ENCODE results near the gene PIP5K1A. TPM values are rescaled to one million over a fixed set of nuclear protein-coding genes. Genes with fewer than 3 reads are reported as not detected.

Gene PIP5K1A
- total and polyA plus RNA-seq, 9 of the 15 experiments (the other 6 are each of a cell fraction or from before 2014, with no cell fraction given): 1.9 to 42.4 (median 18.8) TPM

GRCh38 chr1:151158751-151159251 is 39.6 kb upstream of the PIP5K1A start:
- Histone ChIP-seq H3K9ac (ENCODE audit: insufficient read depth in 1 of 2, low read depth in 2 of 2, low read length in 2 of 2) (peak overlapping the region in 1 of 2 experiments; percentile 37; a peak in 2 of 4 replicates), H3K79me2 (ENCODE audit: control insufficient read depth, insufficient read depth, low read length) (no peaks in the 10 kb centered on the region), H3K9me1 (ENCODE audit: control insufficient read depth, insufficient read depth, low read length) (no peaks in the 10 kb centered on the region), H3K9me3 (replicated peaks; ENCODE audit: control insufficient read depth, insufficient read depth, low read depth, low read length) (no peaks in the 10 kb centered on the region; the same call in 1 of the 2 replicates), H3K4me1 (replicated peaks in 1 of 2; ENCODE audit: control insufficient read depth in 2 of 2, insufficient read depth in 2 of 2, low read length in 2 of 2) (peaks cover 8 to 14% of the 10 kb centered on the region in 2 experiments; a peak in 4 of 5 replicates), H2AFZ (ENCODE audit: low read depth, low read length) (no peak overlapping the region), H3K4me3 (no peak overlapping the region), H3K27me3 (ENCODE audit: control insufficient read depth in 2 of 2, insufficient read depth in 2 of 2, low read length in 2 of 2) (no peaks in the 10 kb centered on the region), H3K27ac (ENCODE audit: extremely low read depth, low read depth, low read length) (no peak overlapping the region), H3K36me3 (ENCODE audit: control insufficient read depth, insufficient read depth, low read length) (peaks cover 27% of the 10 kb centered on the region; the same call in 2 of the 3 replicates), H4K20me1 (replicated peaks; ENCODE audit: control insufficient read depth, insufficient read depth, low read length) (no peaks in the 10 kb centered on the region; the same call in 1 of the 2 replicates), H3K4me2 (ENCODE audit: insufficient read depth, low read length) (no peak overlapping the region)
- in situ Hi-C loops (cut with MboI) (loop anchor here (5.0 kb wide), 2 partner anchors 66 to 142 kb away; no protein-coding TSS in a partner anchor), intact Hi-C loops (cut with micrococcal nuclease) (no loop called here)
- WGBS (ENCODE audit: insufficient coverage, low coverage, missing lambda C conversion rate): 85% methylated on average over 22 of the region's 22 CpGs
- DNase-seq (ENCODE audit: extremely low read depth in 1 of 4, low spot score in 3 of 4): no peak
- no peak for FAIRE-seq
- TF ChIP-seq ZBTB33 (CRISPR knock-in tag; IDR thresholded peaks at IDR 0.05) (peak; percentile 40; the same call in 1 of the 2 replicates), RNF2 (IDR thresholded peaks at IDR 0.05) (no peak), ZFP36 (IDR thresholded peaks at IDR 0.05; ENCODE audit: low read depth, low read length, partially characterized antibody) (no peak), POLR2G (IDR thresholded peaks at IDR 0.05; ENCODE audit: low read depth, low read length) (0 out of 2 replicates have a peak, but pooled peaks have one; percentile 22), MAX (CRISPR knock-in tag; IDR thresholded peaks at IDR 0.05) (peak; percentile 32; the same call in 1 of the 2 replicates)
- CTCF ChIA-PET (ENCODE audit: low intra/inter-chr PET ratio): no interaction called here
- POLR2A ChIA-PET: interaction anchor here (1.7 kb wide), 1 partner anchor 134 kb away, joined by 5 read pairs; no protein-coding TSS in a partner anchor
- no TSS peak for BruUV-seq (replicated peaks)
- no peak for ATAC-seq

Data from K562 (cell line).